NCI-H128 (cell line): Measurements from ENCODE around the gene MRPS21.
"Not testable (repeated sequence)": the region's sequence is repeated elsewhere in the genome, so short reads cannot be mapped to it uniquely, and the experiment has no call there.

ENCODE experiments used
- DNase-seq: peaks from one replicate; lab custom pipeline; 2025; ENCODE audit not compliant: unreplicated experiment; lab: John Stamatoyannopoulos, UW

The MRPS21 gene

GRCh38 chr1:150281221-150281757, 12.4 kb upstream of the MRPS21 start:
- DNase-seq: peak; percentile 31

- peak; percentile 99 for DNase-seq
Observed at GRCh38 chr1:150281758-150282557, 11.7 kb upstream of the MRPS21 start, which contains the start of gene CIART. TSS of gene CIART (plus strand) at chr1:150282554. CDS start at chr1:150283268, 714 bp downstream.

- no peak for DNase-seq
Observed at GRCh38 chr1:150282558-150282958, 11.1 kb upstream of the MRPS21 start.

GRCh38 chr1:150283260-150283659, 10.4 kb upstream of the MRPS21 start:
- DNase-seq: no peak

- DNase-seq: no peak
Observed at GRCh38 chr1:150288382-150288781, 5.3 kb upstream of the MRPS21 start.

GRCh38 chr1:150288822-150289221, 4.8 kb upstream of the MRPS21 start:
- DNase-seq: no peak

- no peak for DNase-seq
Observed at GRCh38 chr1:150295476-150295875, 1.8 kb downstream of the MRPS21 start.

GRCh38 chr1:150299716-150300115, 6.1 kb downstream of the MRPS21 start:
- no peak for DNase-seq

- no peak for DNase-seq
Observed at GRCh38 chr1:150302338-150302737, 8.7 kb downstream of the MRPS21 start.

GRCh38 chr1:150302902-150303301, 9.2 kb downstream of the MRPS21 start:
- DNase-seq: no peak

GRCh38 chr1:150308585-150308984, 14.9 kb downstream of the MRPS21 start:
- not testable (repeated sequence) for DNase-seq

GRCh38 chr1:150309758-150310508, 16.3 kb downstream of the MRPS21 start:
- no peak for DNase-seq

GRCh38 chr1:150311762-150312161, 18.1 kb downstream of the MRPS21 start:
- DNase-seq: no peak

- not testable (repeated sequence) for DNase-seq
Observed at GRCh38 chr1:150314691-150315090, 21.0 kb downstream of the MRPS21 start.

GRCh38 chr1:150320667-150320978, 27.0 kb downstream of the MRPS21 start:
- no peak for DNase-seq

GRCh38 chr1:150321826-150322166, 28.1 kb downstream of the MRPS21 start:
- DNase-seq: no peak

- DNase-seq: no peak
Observed at GRCh38 chr1:150322310-150322709, 28.6 kb downstream of the MRPS21 start.

- DNase-seq: no peak
Observed at GRCh38 chr1:150332651-150333290, 39.1 kb downstream of the MRPS21 start.

- no peak for DNase-seq
Observed at GRCh38 chr1:150346316-150346715, 52.7 kb downstream of the MRPS21 start.

- no peak for DNase-seq
Observed at GRCh38 chr1:150352866-150353265, 59.2 kb downstream of the MRPS21 start.
